ENCODE data around the gene CELF2. TPM values are rescaled to one million over a fixed set of nuclear protein-coding genes. Genes with fewer than 3 reads are reported as not detected.

The CELF2 gene
- total RNA-seq, 1 donor from 2014 or later = 33.8 TPM

- Mint-ChIP-seq H3K9me3 (ENCODE audit: unreplicated experiment) (no peaks in the 10 kb centered on the region), H3K27ac (ENCODE audit: unreplicated experiment) (no peak overlapping the region), H3K36me3 (ENCODE audit: unreplicated experiment) (no peaks in the 10 kb centered on the region), H3K4me1 (ENCODE audit: unreplicated experiment) (peaks cover 10% of the 10 kb centered on the region), H3K4me3 (ENCODE audit: unreplicated experiment) (no peak overlapping the region), H3K27me3 (ENCODE audit: unreplicated experiment) (peaks cover 6% of the 10 kb centered on the region)
- no peak for TF ChIP-seq CTCF (IDR thresholded peaks at IDR 0.05)
- DNase-seq (ENCODE audit: extremely low spot score, unreplicated experiment) = no peak
These were observed 4.5 kb downstream of the CELF2 start for GRCh38 chr10:11022213-11022612.

GRCh38 chr10:11023009-11023953 lies 5.6 kb downstream of the CELF2 start:
- Mint-ChIP-seq H3K27ac (ENCODE audit: unreplicated experiment) (no peak overlapping the region), H3K27me3 (ENCODE audit: unreplicated experiment) (peaks cover 3% of the 10 kb centered on the region), H3K36me3 (ENCODE audit: unreplicated experiment) (no peaks in the 10 kb centered on the region), H3K9me3 (ENCODE audit: unreplicated experiment) (no peaks in the 10 kb centered on the region), H3K4me1 (ENCODE audit: unreplicated experiment) (peaks cover 8% of the 10 kb centered on the region), H3K4me3 (ENCODE audit: unreplicated experiment) (no peak overlapping the region)
- DNase-seq (ENCODE audit: extremely low spot score, unreplicated experiment) = no peak
- TF ChIP-seq CTCF (IDR thresholded peaks at IDR 0.05) = no peak

GRCh38 chr10:11024596-11024995 lies 6.9 kb downstream of the CELF2 start:
- DNase-seq (ENCODE audit: extremely low spot score, unreplicated experiment) = no peak
- peaks cover 2% of the 10 kb centered on the region for H3K4me1 Mint-ChIP-seq (ENCODE audit: unreplicated experiment)
- no peaks in the 10 kb centered on the region for H3K36me3 Mint-ChIP-seq (ENCODE audit: unreplicated experiment)
- H3K9me3 Mint-ChIP-seq (ENCODE audit: unreplicated experiment) = no peaks in the 10 kb centered on the region
- no peak for TF ChIP-seq CTCF (IDR thresholded peaks at IDR 0.05)
- H3K27ac Mint-ChIP-seq (ENCODE audit: unreplicated experiment) = no peak overlapping the region
- no peak overlapping the region for H3K4me3 Mint-ChIP-seq (ENCODE audit: unreplicated experiment)
- H3K27me3 Mint-ChIP-seq (ENCODE audit: unreplicated experiment) = no peaks in the 10 kb centered on the region

- DNase-seq (ENCODE audit: extremely low spot score, unreplicated experiment) = no peak
- Mint-ChIP-seq H3K9me3 (ENCODE audit: unreplicated experiment) (no peaks in the 10 kb centered on the region), H3K4me3 (ENCODE audit: unreplicated experiment) (no peak overlapping the region), H3K27me3 (ENCODE audit: unreplicated experiment) (no peaks in the 10 kb centered on the region), H3K4me1 (ENCODE audit: unreplicated experiment) (no peaks in the 10 kb centered on the region), H3K27ac (ENCODE audit: unreplicated experiment) (peak overlapping the region; percentile 1), H3K36me3 (ENCODE audit: unreplicated experiment) (no peaks in the 10 kb centered on the region)
- no peak for TF ChIP-seq CTCF (IDR thresholded peaks at IDR 0.05)
These were observed 8.3 kb downstream of the CELF2 start for GRCh38 chr10:11025978-11026377.

- no peak overlapping the region for H3K27ac Mint-ChIP-seq (ENCODE audit: unreplicated experiment)
- no peaks in the 10 kb centered on the region for H3K4me1 Mint-ChIP-seq (ENCODE audit: unreplicated experiment)
- no peaks in the 10 kb centered on the region for H3K27me3 Mint-ChIP-seq (ENCODE audit: unreplicated experiment)
- TF ChIP-seq CTCF (IDR thresholded peaks at IDR 0.05) = no peak
- no peaks in the 10 kb centered on the region for H3K36me3 Mint-ChIP-seq (ENCODE audit: unreplicated experiment)
- no peak for DNase-seq (ENCODE audit: extremely low spot score, unreplicated experiment)
- no peaks in the 10 kb centered on the region for H3K9me3 Mint-ChIP-seq (ENCODE audit: unreplicated experiment)
- no peak overlapping the region for H3K4me3 Mint-ChIP-seq (ENCODE audit: unreplicated experiment)
These were observed 9.1 kb downstream of the CELF2 start for GRCh38 chr10:11026773-11027172.

Data from osteocyte (in vitro differentiated cells).